ENCODE results near the gene TMEM132D.

DNA sequence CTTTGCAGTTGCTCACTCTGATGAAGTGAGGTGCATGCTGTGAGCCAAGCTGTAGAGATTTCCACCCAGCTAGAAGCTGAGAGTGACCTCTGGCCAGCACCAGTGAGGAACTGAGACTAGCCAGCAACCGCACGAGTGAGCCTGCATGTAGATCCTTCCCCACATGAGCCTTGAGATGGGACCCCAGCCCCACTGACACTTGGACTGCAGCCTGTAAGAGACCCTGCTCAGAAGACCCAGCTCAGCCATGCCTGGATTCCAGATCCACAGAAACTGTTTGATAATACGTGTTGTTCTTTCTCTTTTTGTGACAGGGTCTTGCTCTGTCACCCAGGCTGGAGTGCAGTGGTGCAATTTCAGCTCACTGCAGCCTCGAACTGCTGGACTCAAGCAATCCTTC is 821.4 kb downstream of the TMEM132D start:
- TF ChIP-seq RAD21 (IDR thresholded peaks at IDR 0.05; ENCODE audit: low read length) (no peak), POLR2A (IDR thresholded peaks at IDR 0.05; ENCODE audit: low read depth, low read length) (no peak), SMC3 (IDR thresholded peaks at IDR 0.05; ENCODE audit: low read depth, low read length) (no peak), FOS (IDR thresholded peaks at IDR 0.05; ENCODE audit: low read depth, low read length) (no peak), MAFK (IDR thresholded peaks at IDR 0.05; ENCODE audit: low read depth, low read length) (no peak), RCOR1 (IDR thresholded peaks at IDR 0.05; ENCODE audit: insufficient replicate concordance, low read length) (no peak)
- TF ChIP-seq, protein P1, sequence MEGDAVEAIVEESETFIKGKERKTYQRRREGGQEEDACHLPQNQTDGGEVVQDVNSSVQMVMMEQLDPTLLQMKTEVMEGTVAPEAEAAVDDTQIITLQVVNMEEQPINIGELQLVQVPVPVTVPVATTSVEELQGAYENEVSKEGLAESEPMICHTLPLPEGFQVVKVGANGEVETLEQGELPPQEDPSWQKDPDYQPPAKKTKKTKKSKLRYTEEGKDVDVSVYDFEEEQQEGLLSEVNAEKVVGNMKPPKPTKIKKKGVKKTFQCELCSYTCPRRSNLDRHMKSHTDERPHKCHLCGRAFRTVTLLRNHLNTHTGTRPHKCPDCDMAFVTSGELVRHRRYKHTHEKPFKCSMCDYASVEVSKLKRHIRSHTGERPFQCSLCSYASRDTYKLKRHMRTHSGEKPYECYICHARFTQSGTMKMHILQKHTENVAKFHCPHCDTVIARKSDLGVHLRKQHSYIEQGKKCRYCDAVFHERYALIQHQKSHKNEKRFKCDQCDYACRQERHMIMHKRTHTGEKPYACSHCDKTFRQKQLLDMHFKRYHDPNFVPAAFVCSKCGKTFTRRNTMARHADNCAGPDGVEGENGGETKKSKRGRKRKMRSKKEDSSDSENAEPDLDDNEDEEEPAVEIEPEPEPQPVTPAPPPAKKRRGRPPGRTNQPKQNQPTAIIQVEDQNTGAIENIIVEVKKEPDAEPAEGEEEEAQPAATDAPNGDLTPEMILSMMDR (conservative IDR thresholded peaks at IDR 0.05; ENCODE audit: low read depth, low read length) = no peak
- TF ChIP-seq, protein P2, sequence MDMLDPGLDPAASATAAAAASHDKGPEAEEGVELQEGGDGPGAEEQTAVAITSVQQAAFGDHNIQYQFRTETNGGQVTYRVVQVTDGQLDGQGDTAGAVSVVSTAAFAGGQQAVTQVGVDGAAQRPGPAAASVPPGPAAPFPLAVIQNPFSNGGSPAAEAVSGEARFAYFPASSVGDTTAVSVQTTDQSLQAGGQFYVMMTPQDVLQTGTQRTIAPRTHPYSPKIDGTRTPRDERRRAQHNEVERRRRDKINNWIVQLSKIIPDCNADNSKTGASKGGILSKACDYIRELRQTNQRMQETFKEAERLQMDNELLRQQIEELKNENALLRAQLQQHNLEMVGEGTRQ (IDR thresholded peaks at IDR 0.05; ENCODE audit: low read depth, low read length) = no peak
